ENCODE data around the gene AMDHD1.

GRCh38 chr12:95996034-95996658 is 53.0 kb downstream of the AMDHD1 start, which contains the start of gene HAL:
- no peak for TF ChIP-seq CTCF (IDR thresholded peaks at IDR 0.05)
- no peak for TF ChIP-seq POLR2A (IDR thresholded peaks at IDR 0.05)
